ENCODE measurements around the gene GGT7.
"Not testable (repeated sequence)": the region's sequence is repeated elsewhere in the genome, so short reads cannot be mapped to it uniquely, and the experiment has no call there.

Gene GGT7

DNA sequence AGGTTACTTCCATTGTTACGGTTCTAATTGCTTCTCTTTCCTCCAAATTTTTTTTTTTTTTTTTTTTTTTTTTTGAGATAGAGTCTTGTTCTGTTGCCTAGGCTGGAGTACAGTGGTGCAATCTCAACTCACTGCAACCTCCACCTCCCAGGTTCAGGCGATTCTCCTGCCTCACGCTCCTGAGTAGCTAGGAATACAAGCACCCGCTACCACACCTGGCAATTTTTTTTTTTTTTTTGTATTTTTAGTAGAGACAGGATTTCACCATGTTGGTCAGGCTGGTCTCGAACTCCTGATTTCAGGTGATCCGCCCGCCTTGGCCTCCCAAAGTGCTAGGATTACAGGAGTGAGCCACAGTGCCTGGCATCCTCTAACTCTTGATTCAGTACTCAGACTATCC is 8.3 kb upstream of the GGT7 start:
- not testable (repeated sequence) for DNase-seq

DNA sequence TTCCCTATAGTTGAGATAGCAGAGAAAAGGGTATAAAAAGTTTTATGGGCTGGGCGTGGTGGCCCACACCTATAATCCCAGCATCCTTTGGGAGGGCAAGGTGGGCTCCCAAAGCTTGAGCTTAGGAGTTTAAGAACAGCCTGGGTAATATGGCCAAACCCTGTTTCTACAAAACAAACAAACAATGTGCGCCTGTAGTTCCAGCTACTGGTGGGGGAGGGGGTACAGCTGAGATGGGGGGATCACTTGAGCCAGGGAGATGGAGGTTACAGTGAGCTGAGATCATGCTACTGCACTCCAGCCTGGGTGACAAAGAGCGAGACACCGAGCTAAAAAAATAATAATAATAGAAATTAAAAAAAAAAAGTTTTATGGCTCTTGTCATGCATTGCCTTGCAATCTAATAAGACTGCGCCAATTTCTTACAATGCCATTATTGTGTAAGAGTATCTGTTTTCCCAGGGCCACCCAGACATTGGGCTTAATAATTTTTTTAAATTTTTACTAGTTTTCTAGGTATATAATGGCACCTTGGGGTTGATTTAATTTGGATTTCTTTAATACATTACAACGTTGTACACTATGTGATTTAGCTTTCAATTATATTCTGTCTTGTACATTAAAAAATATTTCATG is 7.7 kb upstream of the GGT7 start:
- DNase-seq: no peak

DNA sequence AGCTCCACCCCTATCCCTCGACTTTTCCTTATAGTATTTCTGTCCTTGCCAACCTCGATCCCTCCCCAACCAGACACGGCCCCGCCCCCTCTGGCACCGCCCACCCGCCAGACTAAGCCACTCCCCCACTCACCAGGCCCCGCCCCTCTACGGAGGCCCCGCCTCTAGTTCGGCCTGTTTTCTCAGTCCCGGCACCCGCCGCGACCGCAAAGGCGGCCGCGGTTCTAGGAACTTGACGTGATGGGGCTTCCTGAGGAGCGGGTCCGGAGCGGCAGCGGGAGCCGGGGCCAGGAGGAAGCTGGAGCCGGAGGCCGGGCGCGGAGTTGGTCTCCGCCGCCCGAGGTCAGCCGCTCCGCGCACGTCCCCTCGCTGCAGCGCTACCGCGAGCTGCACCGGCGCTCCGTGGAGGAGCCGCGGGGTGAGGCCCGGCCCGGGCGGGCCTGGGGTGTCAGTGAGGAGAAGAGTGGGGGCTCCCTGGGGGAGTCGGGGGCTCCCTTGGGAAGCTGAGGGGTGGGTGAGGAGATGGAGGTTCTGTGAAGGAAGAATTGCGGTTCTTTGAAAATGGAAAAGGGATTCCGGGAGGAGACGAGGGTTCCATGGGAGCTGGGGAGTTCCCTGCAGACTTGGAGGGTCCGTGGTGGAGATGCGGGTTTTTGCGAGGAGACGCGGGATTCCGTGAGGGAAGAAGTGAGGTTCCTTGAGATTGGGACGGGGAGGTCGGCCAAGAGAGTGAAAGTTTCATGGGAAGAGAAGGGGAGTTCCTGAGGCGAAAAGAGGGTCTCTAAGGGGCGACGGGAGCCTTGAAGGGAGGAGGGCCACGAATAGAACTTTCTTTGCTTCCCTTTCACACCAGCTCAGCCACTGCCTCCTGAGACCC is 4.0 kb upstream of the GGT7 start, which contains the start of gene ACSS2:
Gene ACSS2, plus strand, starts transcription at position 207 of the 877 bp plus-strand sequence. Its CDS starts 34 bp downstream, at position 241.
- no peak for DNase-seq

DNA sequence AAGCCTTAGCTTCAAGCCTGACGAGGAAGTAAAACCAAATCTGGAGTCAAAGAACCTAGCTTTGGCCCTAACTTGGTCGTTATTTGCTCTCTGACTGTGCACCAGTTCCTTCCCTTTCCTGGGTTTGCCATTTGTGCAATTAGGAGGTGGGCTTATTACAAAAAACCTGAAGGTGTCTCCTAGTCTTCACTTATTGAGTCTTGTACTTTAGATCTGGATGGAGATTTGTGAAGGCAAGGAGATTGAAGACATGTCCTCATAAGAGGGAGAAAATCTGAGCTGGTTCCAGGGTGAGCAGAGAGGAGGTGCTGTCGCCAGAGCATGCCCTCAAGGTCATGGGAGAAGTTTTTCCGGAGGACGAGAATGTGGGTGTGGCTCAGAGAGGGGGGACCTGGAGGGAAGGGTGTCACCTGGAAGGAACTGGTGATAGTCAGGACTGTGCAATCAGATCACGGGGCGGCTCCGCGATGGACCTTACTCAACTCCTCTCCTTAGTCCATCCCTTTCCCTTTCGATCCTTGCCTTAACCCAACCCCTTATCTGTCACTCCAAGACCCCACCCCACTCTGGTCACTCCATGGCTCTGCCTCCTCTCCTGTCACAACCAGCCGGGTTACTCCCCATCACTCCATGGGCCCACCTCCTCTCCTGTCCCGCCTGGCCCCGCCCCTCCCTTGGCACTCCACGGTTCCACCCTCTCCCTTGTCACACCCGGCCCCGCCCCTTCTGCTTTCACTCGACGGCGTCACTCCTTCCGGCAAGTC is 3.2 kb upstream of the GGT7 start:
- peak; percentile 91 for DNase-seq

DNA sequence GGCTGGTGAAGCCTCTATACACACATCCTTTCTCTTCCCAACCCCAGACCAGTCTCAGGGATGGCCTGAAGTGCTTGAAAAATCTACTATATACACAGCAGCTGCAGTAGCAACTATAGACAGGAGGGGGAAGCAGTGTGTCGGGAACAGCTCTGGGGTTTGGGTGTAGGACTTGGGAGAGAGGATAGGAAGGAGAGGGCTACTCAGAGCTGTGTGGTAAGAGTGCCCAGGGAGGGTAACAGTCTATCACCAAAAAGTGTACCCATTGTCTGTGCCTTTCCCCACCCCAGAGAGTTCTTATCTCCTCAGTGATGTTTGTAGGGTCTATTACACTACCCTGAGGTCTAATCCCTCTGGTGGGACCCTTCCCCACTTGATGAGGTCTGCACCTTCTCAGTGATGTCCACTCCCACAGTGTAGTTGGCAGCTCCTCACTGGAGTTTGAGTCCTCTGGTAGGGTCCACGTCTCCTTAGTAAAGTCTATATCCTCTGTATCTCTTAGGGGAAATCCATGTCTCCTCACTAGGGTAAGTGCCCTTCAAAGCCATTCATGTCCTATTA is 1.5 kb upstream of the GGT7 start:
- DNase-seq: peak; percentile 53

DNA sequence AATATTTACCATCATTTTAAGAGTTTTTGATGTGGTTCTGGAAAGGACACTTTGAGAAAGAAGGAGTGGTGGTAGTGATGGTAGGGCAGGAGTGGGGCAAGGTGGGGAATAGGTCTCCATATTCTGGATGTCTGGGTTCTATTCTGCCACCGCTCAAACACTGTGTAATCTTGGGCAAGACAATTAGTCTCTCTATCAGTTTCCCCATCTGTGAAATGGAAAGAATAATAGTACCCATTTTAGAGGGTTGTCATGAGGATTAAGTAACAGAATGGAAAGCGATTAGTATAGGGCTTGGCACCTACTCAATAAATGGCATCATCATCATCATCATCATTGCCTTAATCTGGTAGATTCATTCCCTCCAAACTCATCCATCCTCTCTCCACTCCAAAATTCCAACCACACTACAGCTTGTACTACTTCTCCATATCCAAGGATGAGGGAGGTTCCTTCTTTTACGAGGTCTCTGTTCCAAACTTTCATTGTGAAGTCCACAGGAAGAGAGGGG is 982 bp upstream of the GGT7 start:
- DNase-seq: no peak

DNA sequence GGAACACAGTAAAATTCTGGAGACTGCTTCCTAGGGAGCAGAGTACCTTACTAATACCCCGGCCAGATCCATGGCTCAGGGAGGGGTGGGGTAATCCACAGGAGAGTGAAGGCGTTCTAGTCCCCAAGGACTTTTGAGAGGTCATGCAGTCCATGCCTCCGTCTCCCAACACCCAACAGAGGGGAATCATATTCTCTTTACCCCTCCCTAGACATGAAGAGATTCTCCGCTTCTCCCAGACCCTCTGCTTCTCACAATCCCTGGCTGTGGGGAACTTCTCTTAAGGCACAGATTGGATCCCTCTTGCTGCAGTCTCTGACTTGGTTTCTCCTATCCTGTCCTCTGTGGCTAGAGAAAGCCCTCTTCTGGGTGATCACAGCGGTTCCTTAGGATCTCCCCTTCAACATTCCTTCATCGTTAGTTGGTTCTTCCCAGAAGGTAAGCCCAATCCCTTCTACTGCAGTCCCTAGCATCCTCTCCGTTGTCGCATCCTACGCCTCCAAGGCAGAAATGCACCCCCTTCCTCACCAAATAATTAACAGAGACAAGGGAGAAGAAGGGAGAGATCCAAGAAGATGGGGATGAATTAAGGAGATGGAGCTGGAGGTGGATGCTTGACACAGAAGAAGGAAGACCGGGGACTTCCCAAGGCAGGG is 562 bp downstream of the GGT7 start:
- DNase-seq: no peak

DNA sequence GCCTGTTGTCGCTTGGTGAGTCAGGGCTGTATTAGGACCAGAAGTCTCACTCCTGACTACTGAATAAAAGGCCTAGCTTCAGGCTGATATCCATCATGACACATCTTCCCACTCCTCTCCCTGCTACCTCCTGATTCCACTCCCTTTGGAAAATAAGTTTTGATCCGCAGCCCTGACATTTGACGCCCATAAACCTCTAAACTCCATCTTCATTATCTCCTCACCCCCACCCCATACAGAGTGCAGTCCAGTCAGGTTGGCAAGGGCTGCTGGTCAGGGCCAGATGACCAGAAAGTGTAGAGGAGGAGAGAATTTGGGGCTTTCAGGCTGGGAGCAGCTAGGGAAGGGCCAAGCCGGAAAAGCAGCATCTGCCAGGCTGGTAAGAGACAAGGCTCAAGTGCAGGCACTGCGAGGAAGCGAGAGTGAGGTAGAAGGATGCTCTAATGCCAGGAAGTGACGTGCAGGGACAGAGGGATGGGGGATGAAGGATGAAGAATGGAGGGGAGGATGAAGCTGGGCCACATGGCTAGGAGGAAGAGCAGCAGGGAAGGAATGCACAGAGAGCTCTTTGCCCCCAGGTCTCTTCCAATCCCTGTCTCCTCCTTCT is 1.2 kb downstream of the GGT7 start:
- no peak for DNase-seq

DNA sequence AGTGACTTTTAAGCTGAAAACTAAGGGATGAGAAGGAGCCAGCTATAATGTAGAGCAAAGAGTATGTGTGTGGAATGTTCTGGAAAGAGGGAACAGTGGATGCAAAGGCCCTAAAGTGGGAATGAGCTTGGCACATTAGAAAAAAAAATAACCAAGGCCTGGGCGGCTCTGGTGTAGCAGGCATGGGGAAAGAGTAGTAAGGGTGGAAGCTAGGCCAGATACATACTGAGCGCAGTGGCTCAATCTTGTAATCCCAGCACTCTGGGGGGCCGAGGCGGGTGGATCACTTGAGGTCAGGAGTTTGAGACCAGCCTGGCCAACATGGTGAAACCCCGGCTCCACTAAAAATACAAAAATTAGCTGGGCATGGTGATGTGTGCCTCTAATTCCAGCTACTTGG is 8.4 kb downstream of the GGT7 start:
- DNase-seq: no peak

DNA sequence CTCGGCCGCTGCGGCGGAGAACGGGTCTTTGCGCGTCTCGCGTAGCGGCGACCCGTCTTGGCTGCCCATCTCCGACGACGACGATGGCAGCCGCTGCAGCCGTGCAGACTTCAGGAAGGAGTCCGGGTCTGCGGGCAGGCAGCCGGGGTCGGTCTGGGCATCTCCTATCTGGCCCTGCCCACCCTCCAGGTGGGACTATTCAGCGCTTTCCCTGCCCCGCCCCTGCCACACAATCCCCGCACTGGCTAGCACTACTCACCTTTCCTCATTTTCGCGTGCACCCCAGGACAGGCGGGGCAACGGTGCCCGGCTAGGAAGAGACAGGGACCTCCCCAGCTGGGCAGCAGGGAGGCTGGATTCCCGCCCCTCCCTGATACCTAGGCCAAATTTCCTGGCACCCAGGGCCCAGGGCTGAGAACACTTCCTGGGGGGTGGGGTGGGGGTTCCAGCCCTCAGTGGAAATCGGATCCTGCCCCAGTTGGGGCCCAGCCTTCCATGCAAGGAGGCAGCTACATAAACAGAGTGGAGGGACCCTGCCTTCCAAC is 9.2 kb downstream of the GGT7 start:
- no peak for DNase-seq

DNA sequence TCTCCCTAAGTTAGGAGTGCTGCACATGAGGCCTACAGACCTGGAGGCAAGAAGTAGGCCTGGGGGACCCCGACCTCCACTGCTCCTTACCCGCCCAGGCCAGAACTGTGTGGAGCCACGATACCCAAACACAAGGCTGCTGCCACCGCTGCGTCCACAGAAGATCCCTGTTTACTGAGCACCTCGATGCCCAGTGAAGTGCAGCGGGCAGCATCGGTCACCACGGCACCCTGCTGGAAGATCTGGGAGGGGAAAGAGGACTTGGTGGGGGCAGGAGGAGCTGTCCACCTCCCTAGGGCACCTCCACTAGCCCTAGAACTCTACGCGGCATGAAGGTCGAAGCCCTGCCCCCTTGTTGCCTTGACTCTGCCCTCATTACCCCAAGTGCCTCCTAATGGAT is 9.9 kb downstream of the GGT7 start:
- no peak for DNase-seq

DNA sequence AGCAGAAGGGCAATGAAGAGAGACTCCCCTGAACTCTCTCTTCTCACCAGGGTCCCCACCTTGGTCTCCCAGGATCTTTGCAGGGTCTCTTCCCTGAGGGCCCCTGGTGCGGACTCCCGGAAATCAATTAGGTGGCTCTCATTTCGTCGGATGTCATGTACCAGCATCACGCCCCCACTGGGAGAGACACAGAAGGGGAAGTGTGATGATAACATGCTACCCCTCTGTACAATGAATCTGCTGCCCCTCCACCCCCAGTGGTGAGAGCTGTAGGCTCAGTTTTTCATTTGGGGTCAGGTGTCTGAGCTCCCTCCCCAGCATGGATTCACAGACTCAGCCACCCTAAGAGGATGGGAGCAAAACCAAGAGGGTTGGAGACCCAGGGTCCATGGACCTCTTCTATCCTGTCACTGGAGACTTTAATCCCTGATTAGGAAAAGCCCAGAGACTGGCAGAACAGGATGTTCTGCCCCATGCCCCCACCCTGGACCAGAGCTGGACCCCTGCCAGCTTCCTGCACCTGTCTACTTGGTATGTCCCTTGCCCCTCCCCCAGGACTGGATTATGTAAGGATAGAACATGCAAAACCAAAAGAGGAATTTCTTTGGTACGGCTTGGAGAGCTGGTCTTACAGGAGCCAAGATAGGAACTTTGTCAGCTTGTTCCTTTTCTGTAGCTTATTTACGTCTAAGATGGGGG is 11.1 kb downstream of the GGT7 start:
- DNase-seq: no peak

DNA sequence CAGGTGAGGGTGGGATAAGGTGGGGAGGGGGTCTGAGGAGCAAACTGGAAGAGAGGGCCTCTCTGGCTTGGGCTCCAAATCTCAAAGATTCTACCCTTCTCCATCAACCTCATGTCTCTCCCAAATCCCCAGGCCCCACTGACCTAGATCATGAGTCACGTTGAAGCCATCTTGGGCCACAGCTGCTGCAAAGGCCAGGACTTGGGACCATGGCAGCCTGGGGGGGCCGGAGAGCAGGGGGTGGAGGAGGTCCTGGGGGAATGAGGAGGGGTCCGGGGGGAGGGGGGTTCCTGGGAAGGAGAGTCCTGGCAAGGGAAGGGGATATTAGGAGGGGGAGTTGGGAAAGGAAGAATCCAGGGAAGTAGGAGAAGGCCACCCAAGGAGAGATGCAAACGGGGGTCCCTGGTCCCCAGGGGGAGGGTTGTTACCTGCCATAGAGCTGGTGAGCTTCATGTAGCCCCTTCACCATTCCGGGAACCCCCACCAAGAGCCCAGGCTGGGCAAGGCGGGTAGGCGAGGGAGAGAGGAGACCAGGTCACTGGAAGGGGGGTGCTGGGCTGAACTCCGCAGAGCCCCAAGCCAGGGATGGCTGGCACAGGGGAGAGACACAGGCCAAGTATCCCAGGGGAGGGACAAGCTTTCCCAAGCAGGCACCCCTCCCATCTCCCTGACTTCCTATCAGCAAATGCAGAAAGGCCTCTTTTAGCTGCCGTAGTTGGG is 12.7 kb downstream of the GGT7 start:
- DNase-seq: no peak

DNA sequence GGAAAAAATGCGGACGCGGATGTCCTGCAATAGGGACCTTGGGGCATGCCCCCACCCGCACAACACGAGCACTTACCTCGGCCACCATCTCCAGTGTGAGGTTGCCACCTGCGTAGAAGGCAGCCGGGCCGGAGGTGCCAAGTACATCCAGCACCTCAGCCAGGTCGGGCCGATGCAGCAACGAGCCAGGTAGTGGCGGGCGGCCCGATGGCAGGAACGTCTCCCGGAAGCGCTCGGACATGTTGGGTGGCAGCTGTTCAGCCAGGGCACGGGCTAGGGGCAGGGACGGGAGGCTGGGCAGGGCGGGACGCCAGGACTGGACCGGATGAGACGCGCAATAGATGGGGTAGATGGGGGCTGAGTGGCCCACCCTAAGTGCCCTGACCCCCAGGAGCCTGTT is 13.3 kb downstream of the GGT7 start:
- no peak for DNase-seq

DNA sequence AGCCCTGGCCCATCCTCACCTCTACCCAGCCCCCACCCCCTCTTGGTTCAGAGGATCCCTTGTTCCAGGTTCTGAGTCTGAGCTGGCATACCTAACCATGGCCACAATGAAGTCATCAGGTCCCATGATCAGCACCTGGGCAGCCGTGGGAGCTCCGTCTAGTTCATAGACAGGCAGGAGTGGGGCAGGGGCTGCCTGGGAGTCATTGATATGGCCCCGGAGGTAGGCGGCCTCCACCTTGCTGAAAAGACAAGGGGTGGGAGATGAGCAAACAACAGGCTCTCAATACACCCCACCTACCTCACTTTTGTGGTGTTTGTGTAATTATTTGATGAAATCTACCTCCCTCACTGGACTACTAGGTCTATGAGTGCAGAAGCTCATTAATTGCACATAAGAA is 20.4 kb downstream of the GGT7 start:
- DNase-seq: no peak

DNA sequence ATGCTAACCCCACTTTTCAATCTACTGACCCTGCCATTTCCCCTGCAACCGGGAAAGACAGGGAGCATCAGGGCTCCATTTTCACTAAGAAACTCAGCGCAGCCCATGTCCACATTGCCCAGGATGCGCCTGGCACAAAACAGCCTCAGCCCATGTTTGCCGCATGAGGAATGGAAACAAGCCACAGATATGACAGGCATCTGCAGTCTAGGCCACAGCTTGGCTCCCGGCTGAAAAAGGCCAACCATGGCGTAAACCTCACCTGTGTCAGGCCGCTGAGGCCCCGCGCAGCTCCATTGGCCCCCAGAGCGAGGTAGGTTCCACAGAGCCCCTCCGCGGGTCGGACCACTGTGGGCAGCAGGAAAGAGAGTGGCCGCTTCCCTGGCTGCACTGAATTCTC is 21.7 kb downstream of the GGT7 start:
- no peak for DNase-seq

DNA sequence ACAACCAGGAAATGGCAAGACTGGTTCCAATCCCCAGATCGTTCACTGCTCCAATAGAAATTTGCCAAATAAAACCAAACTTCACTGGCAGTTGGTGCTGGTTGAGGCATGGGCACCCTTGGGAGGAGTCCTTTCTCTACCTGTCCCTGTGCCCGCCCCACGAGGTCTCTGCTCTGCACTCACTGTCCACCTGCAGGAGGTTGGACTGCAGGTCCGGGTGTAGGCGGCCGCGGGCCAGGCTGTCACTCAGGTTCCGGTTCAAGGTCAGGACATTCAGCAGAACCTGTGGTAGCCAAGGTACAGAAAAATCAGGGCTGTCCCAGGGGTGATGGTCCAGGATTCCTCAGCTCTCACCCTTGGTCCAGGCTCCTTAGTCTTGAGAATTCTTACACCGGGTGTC is 22.9 kb downstream of the GGT7 start:
- DNase-seq: no peak

DNA sequence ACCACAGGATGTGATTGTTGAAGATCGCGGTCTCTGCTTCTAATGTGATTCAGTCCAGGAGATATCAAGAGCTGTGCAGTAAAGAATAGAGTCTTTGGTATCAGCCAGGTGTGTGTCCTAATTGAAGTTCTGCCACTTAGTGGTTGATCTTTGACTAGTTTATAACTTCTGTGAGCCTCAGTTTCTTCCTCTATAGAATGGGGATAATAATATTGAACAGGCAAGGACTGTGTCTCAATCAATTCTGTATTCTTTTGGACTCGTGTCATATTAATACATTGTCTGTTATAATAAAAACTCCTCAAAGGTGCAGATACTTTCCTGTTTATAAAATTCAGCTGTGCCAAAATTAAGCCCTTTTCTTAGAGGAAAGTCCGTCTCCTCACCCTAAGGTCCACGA is 24.1 kb downstream of the GGT7 start:
- DNase-seq: no peak

DNA sequence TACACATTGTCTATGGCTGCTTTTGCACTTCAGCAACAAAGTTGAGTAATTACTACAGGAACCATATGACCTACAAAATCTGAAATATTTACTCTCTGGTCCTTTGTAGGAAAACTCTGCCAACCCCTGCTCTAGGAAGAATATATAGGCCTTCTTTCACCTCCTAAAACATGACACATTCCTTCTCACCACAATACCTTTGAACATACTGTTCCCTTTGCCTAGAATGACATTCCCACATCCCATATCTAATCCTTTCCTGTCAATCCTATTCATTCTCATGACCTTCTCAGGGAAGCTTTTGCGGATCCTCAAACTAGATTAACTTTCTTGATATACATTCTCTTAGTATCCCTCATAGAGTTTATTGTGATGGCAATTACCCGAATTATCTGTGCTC is 29.2 kb downstream of the GGT7 start:
- DNase-seq: no peak

DNA sequence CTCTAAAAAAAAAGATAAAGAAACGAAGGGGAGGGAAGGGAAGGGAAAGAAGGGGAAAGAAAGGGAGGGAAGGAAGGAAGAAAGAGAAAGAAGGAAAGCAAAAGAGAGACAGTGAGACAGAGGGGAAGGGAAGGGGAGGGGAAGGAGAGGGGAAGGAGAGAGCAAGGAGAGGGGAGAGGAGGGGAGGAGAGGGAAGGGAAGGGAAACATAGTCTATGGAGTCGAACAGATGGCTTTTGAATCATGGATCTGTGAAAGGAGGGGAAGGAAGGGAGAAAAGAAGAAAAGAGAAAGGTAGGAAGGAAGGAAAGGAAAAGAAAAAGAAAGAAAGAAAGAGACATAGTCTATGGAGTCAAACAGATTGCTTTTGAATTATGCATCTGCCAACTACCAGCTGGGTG is 30.5 kb downstream of the GGT7 start:
- DNase-seq: no peak

All from NCI-H1436 treated with DMSO at 0.1 percent for 48 hours (cell line).